Lung (tissue), 12 donors: ENCODE measurements around the gene KITLG. TPM values are rescaled to one million over a fixed set of nuclear protein-coding genes. Genes with fewer than 3 reads are reported as not detected.

Experiments used
- ATAC-seq: fragments of 200-7000 bp; cut with Tn5 transposase; one replicate; pipeline ENCODE4 v1.9.1; 2020; ENCODE audit warnings: moderate number of reproducible peaks; ENCODE audit not compliant: insufficient read depth, low FRiP score
- DNase-seq, 3 donors: peaks; one replicate each; pipeline ENCODE4 v3.0.0-alpha.2; 2013 to 2017
- H3K27ac ChIP-seq, 2 donors: one replicate each; pipeline ENCODE4 v1.5.1; 2013; ENCODE audit warnings: mild to moderate bottlenecking in 2 of 2, moderate library complexity in 2 of 2, control low read depth in 1 of 2, inconsistent platforms in 1 of 2, low read depth in 1 of 2, low read length in 1 of 2
- H3K27me3 ChIP-seq, 3 donors: one replicate each; pipeline ENCODE4 v1.5.1; 2013; ENCODE audit warnings: low read length in 2 of 3; ENCODE audit not compliant: control insufficient read depth in 3 of 3, insufficient read depth in 3 of 3
- H3K36me3 ChIP-seq, 4 donors: one replicate each; pipeline ENCODE4 v1.5.1; 2013; ENCODE audit warnings: low read length in 4 of 4, mild to moderate bottlenecking in 1 of 4, moderate library complexity in 1 of 4; ENCODE audit not compliant: control insufficient read depth in 4 of 4, insufficient read depth in 4 of 4
- H3K4me1 ChIP-seq, 5 donors: one replicate each; pipeline ENCODE4 v1.5.1; 2013; ENCODE audit warnings: low read length in 5 of 5, mild to moderate bottlenecking in 2 of 5, moderate library complexity in 1 of 5; ENCODE audit not compliant: control insufficient read depth in 5 of 5, insufficient read depth in 5 of 5
- H3K4me3 ChIP-seq: one replicate; pipeline ENCODE4 v1.5.1; 2013; ENCODE audit warnings: mild to moderate bottlenecking, control low read depth, moderate library complexity
- H3K9ac ChIP-seq, 2 donors: one replicate each; pipeline ENCODE4 v1.5.1; 2013; ENCODE audit warnings: low read length in 2 of 2, control low read depth in 1 of 2; ENCODE audit not compliant: insufficient read depth in 1 of 2
- H3K9me3 ChIP-seq, 4 donors: one replicate each; pipeline ENCODE4 v1.5.1; 2013; ENCODE audit warnings: low read length in 3 of 4, mild to moderate bottlenecking in 1 of 4, moderate library complexity in 1 of 4; ENCODE audit not compliant: control insufficient read depth in 4 of 4, insufficient read depth in 3 of 4
- WGBS, 2 donors: extraction: QIAGEN DNeasy Blood & Tissue Kit; methylation state at CpG; one replicate each; pipeline ENCODE4 v1.1.7; 2013; 5-methylcytosine and 5-hydroxymethylcytosine counted together
- polyA plus RNA-seq, 2 donors: library from polyadenylated mRNA; stranded (reverse); fragments of 200-250 nt; gene quantifications; one replicate each; pipeline ENCODE4 v1.2.1, GENCODE V29; 2013
- total RNA-seq, 2 donors: library from RNA; depleted of rRNA in 1 of 2; stranded (reverse); fragments of >200 nt in 1 of 2; gene quantifications; one replicate each; pipeline ENCODE4 v1.2.1, GENCODE V29; 2014 to 2021
- TF ChIP-seq, protein P1 (sequence below): IDR thresholded peaks from 2 replicates; pipeline ENCODE4 v1.5.1; 2012; ENCODE audit warnings: mild to moderate bottlenecking; ENCODE audit errors: control extremely low read depth, extremely low read depth
- donor health status: control.
- donor health status: control.
- donor health status: Bipolar disorder and iron deficiency.
- donor health status: healthy.
- donor health status: DM: yes; HTN: yes; CAD: no.

KITLG gene
- total and polyA plus RNA-seq, 4 donors, result 13.7 to 142 (median 38.2) TPM

DNA sequence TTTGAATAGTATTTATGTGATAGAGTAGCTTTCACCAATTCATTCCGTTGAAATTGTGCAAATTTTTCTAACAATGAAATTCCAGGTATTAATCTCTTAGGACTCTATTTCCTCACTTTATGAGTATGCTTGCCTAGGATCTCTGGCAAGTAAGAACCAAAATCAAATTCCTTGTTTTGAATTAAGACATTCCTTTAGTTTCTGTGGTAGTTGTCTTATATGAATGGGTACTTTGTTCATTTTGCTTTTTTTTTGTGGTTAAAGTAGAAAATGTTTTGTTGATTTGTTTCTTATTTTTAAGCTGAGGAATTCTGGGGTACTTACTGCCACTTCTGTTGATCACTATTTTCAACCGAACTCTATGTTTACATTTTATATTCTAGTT lies 59.8 kb downstream of the KITLG start:
- TF ChIP-seq, protein P1, sequence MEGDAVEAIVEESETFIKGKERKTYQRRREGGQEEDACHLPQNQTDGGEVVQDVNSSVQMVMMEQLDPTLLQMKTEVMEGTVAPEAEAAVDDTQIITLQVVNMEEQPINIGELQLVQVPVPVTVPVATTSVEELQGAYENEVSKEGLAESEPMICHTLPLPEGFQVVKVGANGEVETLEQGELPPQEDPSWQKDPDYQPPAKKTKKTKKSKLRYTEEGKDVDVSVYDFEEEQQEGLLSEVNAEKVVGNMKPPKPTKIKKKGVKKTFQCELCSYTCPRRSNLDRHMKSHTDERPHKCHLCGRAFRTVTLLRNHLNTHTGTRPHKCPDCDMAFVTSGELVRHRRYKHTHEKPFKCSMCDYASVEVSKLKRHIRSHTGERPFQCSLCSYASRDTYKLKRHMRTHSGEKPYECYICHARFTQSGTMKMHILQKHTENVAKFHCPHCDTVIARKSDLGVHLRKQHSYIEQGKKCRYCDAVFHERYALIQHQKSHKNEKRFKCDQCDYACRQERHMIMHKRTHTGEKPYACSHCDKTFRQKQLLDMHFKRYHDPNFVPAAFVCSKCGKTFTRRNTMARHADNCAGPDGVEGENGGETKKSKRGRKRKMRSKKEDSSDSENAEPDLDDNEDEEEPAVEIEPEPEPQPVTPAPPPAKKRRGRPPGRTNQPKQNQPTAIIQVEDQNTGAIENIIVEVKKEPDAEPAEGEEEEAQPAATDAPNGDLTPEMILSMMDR, result no peak
- H3K4me3 ChIP-seq, result no peak overlapping the region
- peaks cover 0 to 3% (median under 1%) of the 10 kb centered on the region in 4 donors for H3K36me3 ChIP-seq
- no peaks in the 10 kb centered on the region for H3K27me3 ChIP-seq
- no peak overlapping the region for H3K27ac ChIP-seq
- H3K4me1 ChIP-seq, result peaks cover 0 to 5% (median 0%) of the 10 kb centered on the region in 5 donors
- ATAC-seq, result no peak
- DNase-seq, result no peak
- H3K9me3 ChIP-seq, result no peaks in the 10 kb centered on the region
- H3K9ac ChIP-seq, result no peak overlapping the region
- WGBS, 2 donors, result 41 to 63% methylated on average over 2 of the region's 2 CpGs

DNA sequence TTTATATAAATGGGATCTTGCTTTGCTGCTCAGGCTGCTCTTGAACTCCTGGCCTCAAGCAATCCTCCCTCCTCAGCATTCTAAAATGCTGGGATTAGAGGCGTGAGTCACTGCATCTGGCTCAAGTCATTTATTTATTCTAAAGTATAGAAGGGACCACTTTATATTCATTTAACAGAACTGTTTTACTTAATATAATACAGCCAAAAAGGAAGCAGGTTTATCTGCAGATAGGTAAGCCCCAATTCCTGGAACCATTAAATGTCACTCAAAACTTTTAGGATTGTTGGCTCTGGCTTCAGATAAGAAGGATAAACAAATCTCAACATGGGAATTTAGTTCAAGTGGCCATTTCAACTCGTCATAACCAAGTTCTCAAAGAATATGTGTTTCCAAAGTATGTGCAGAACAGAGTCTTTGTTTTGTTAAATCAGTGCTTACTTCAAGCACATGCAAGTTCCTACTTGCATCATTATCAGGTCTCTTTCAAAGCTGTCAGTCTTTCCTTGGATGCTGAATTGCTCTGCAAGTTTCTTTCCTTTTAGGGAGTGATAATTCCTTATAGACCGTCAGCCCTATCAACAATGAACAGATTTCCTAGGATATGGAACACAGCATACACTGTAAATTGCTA lies 60.4 kb downstream of the KITLG start:
- WGBS, 2 donors, result 44 to 51% methylated on average over 3 of the region's 3 CpGs
- ATAC-seq, result peak; percentile 84
- TF ChIP-seq, protein P1, result no peak
- Histone ChIP-seq H3K27ac (no peak overlapping the region), H3K9ac (no peak overlapping the region), H3K4me3 (no peak overlapping the region), H3K4me1 (peaks cover 0 to 5% (median 0%) of the 10 kb centered on the region in 5 donors), H3K36me3 (peaks cover 0 to 3% (median under 1%) of the 10 kb centered on the region in 4 donors), H3K9me3 (no peaks in the 10 kb centered on the region), H3K27me3 (no peaks in the 10 kb centered on the region)
- DNase-seq, result peak; percentile 14 to 72 (median 49)

DNA sequence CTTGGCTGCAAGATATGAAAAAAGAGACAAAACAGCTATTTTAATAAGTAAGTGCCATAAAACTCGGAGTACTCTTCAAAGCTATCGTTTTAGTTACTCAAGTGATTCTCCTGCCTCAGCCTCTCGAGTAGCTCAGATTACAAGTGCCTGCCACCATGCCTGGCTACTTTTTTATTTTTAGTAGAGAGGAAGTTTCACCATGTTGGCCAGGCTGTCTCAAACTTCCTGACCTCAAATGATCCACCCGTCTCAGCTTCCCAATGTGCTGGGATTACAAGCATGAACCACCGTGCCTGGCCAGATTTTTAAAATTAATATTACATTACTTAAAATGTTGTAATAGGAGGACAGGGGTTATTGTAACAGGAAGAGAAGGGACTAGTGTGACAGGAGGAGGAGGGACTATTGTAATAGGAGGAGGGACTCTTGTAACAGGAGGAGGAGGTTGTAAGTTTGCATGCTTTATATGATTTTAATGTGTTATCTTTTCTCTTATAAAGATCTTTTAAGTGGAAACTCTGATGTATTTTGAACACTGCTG lies 61.3 kb downstream of the KITLG start:
- TF ChIP-seq, protein P1, result no peak
- H3K4me3 ChIP-seq, result no peak overlapping the region
- peaks cover 0 to 2% (median under 1%) of the 10 kb centered on the region in 4 donors for H3K36me3 ChIP-seq
- DNase-seq, result no peak
- WGBS, 2 donors, result 48 to 49% methylated on average over 5 of the region's 5 CpGs
- H3K9ac ChIP-seq, result no peak overlapping the region
- H3K27me3 ChIP-seq, result no peaks in the 10 kb centered on the region
- peaks cover 0 to 5% (median 0%) of the 10 kb centered on the region in 5 donors for H3K4me1 ChIP-seq
- H3K9me3 ChIP-seq, result no peaks in the 10 kb centered on the region
- ATAC-seq, result peak; percentile 10
- H3K27ac ChIP-seq, result no peak overlapping the region
